Upper lobe of left lung (tissue), 4 donors: ENCODE results near the gene MAP4K2.

ENCODE experiments used
- POLR2A ChIP-seq, 4 donors: fragments of 450-650 bp; IDR thresholded peaks; one replicate each; pipeline ENCODE4 v1.5.1; 2016 to 2017; ENCODE audit warnings: antibody characterized with exemption in 4 of 4, mild to moderate bottlenecking in 2 of 4
- TF ChIP-seq, protein P1 (sequence below), 6 experiments: fragments of 450-650 bp in 4 of 6; fragments of 200-600 bp in 2 of 6; sonication (generic) in 2 of 6; IDR thresholded peaks; one replicate each; pipeline ENCODE4 v1.5.1; 2016 to 2019; ENCODE audit warnings: antibody characterized with exemption in 6 of 6

DNA sequence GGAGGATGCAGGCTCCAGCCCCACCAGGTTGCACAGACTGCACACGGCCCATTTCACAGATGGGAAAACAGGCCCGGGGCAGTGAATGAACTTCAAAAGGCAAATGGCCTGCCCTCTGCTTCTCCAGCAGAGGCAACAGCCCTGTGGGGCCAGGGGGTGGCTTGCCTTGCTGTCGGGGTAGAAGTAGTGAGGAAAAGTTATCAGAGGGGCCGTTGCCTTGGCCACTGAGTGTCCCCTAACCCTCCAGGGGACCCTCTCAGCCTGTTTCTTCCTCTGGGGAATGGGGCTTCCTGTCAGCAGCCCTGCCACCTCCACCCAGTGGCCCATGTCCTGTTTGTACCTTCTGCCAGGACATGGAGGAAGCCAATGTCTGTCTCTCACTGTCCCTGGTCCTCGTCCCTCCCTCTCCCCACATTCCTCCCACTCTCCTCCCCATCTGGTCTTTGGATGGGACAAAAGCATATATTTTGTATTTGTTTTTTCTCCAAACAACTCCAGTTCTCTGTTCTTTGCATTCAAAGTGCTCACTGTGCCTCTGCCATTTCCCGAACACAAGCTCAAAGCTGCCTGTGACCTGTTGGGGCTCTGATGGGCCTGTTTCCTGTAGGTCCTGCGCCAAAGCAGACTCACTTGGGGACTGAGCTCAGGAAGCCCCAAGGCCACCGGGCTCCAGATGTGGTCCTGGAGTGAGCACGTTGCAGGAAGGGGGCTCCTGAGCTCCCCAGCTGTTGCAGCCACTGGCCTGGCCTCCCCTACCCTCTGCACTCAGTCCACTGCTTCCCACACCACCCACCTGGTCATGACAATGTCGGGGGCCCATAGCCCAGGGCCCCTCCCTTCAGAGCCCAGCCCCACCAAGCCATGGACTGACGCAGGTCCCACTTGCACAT lies 9.5 kb downstream of the MAP4K2 start:
- TF ChIP-seq, protein P1, sequence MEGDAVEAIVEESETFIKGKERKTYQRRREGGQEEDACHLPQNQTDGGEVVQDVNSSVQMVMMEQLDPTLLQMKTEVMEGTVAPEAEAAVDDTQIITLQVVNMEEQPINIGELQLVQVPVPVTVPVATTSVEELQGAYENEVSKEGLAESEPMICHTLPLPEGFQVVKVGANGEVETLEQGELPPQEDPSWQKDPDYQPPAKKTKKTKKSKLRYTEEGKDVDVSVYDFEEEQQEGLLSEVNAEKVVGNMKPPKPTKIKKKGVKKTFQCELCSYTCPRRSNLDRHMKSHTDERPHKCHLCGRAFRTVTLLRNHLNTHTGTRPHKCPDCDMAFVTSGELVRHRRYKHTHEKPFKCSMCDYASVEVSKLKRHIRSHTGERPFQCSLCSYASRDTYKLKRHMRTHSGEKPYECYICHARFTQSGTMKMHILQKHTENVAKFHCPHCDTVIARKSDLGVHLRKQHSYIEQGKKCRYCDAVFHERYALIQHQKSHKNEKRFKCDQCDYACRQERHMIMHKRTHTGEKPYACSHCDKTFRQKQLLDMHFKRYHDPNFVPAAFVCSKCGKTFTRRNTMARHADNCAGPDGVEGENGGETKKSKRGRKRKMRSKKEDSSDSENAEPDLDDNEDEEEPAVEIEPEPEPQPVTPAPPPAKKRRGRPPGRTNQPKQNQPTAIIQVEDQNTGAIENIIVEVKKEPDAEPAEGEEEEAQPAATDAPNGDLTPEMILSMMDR (IDR thresholded peaks at IDR 0.05) = no peak
- no peak for TF ChIP-seq POLR2A (IDR thresholded peaks at IDR 0.05)
